T-cell (primary cell): Measurements from ENCODE around the gene PCBP1. TPM values are rescaled to one million over a fixed set of nuclear protein-coding genes. Genes with fewer than 3 reads are reported as not detected.
"Not testable (repeated sequence)": the region's sequence is repeated elsewhere in the genome, so short reads cannot be mapped to it uniquely, and the experiment has no call there.

ENCODE experiments used
- ATAC-seq, 4 experiments: fragments of 200-7000 bp in 3 of 4; fragments of 150-1000 bp in 1 of 4; cut with Tn5 transposase; replicated peaks in 1 of 4; 1 replicate in 3 of 4; 2 replicates in 1 of 4; pipeline ENCODE4 v1.10.0; 2021; ENCODE audit warnings: moderate library complexity in 3 of 4, mild to moderate bottlenecking in 2 of 4, moderate number of reproducible peaks in 1 of 4
- CTCF ChIA-PET, 2 donors: fragments of 300-600 bp; sonication (Branson Sonifier 250); formaldehyde crosslinking; loops; one replicate each; lab custom pipeline; 2022; ENCODE audit warnings: antibody characterized with exemption in 2 of 2; lab: Charles Lee
- POLR2A ChIA-PET, 2 donors: fragments of 300-600 bp; sonication (Branson Sonifier 250); formaldehyde crosslinking; loops; one replicate each; lab custom pipeline; 2022; ENCODE audit warnings: antibody characterized with exemption in 2 of 2; lab: Charles Lee
- DNase-seq, 35 experiments: peaks; one replicate each; pipeline versions ENCODE4 v3.0.0 to v3.0.0-alpha.2; 2013 to 2023
- H3K27ac ChIP-seq: one replicate; pipeline ENCODE4 v1.5.1; 2013; ENCODE audit warnings: low read length
- H3K27me3 ChIP-seq, 2 experiments: replicated peaks in 1 of 2; 1 replicate in 1 of 2; 2 replicates in 1 of 2; pipeline versions ENCODE4 v1.6.1 to v1.7.0; 2013; ENCODE audit warnings: low read length in 1 of 2, mixed read lengths in 1 of 2; ENCODE audit not compliant: control insufficient read depth in 2 of 2, insufficient read depth in 2 of 2; ENCODE audit errors: extremely low read depth in 1 of 2
- H3K36me3 ChIP-seq, 2 donors: 1 replicate in 1 of 2; 2 replicates in 1 of 2; pipeline versions ENCODE4 v1.6.1 to v1.7.0; 2013; ENCODE audit warnings: low read length in 1 of 2; ENCODE audit not compliant: control insufficient read depth in 2 of 2, insufficient read depth in 1 of 2; ENCODE audit errors: extremely low read depth in 1 of 2
- H3K4me1 ChIP-seq, 2 experiments: 1 replicate in 1 of 2; 2 replicates in 1 of 2; pipeline versions ENCODE4 v1.6.1 to v1.7.0; 2013; ENCODE audit warnings: low read length in 2 of 2, mixed read lengths in 1 of 2; ENCODE audit not compliant: insufficient read depth in 2 of 2, control insufficient read depth in 1 of 2; ENCODE audit errors: extremely low read depth in 1 of 2
- H3K4me3 ChIP-seq, 2 donors: 1 replicate in 1 of 2; 2 replicates in 1 of 2; pipeline versions ENCODE4 v1.5.1 to v1.7.0; 2013; ENCODE audit warnings: mild to moderate bottlenecking in 2 of 2, low read length in 1 of 2, moderate library complexity in 1 of 2; ENCODE audit not compliant: control insufficient read depth in 1 of 2; ENCODE audit errors: extremely low read depth in 1 of 2
- H3K9me3 ChIP-seq: 2 replicates; pipeline ENCODE4 v1.7.0; 2013
- H3K27ac Mint-ChIP-seq, 2 donors: one replicate each; pipeline ENCODE4 v1.8.0; 2020 to 2021; ENCODE audit warnings: mild to moderate bottlenecking in 2 of 2, mixed read lengths in 2 of 2
- H3K27me3 Mint-ChIP-seq, 2 donors: one replicate each; pipeline ENCODE4 v1.8.0; 2021 to 2022; ENCODE audit warnings: mixed read lengths in 2 of 2
- H3K36me3 Mint-ChIP-seq: one replicate; pipeline ENCODE4 v1.8.0; 2021; ENCODE audit warnings: mixed read lengths
- H3K4me1 Mint-ChIP-seq, 3 donors: one replicate each; pipeline ENCODE4 v1.8.0; 2020 to 2022; ENCODE audit warnings: mixed read lengths in 3 of 3, mild to moderate bottlenecking in 1 of 3
- H3K4me3 Mint-ChIP-seq, 3 donors: one replicate each; pipeline ENCODE4 v1.8.0; 2020 to 2022; ENCODE audit warnings: mild to moderate bottlenecking in 3 of 3, mixed read lengths in 3 of 3, moderate library complexity in 3 of 3
- H3K9me3 Mint-ChIP-seq, 3 donors: one replicate each; pipeline ENCODE4 v1.8.0; 2020 to 2022; ENCODE audit warnings: mixed read lengths in 3 of 3
- WGBS: methylation state at CpG from one replicate; pipeline ENCODE4 v1.1.5; 2013; ENCODE audit warnings: missing lambda C conversion rate; ENCODE audit not compliant: insufficient coverage; 5-methylcytosine and 5-hydroxymethylcytosine counted together
- total RNA-seq, 35 experiments: library from RNA in 6 of 35; stranded (reverse) in 6 of 35; fragments of 120-200 nt in 1 of 35; gene quantifications; one replicate each; pipeline versions ENCODE4 v1.2.1 to v1.2.4 and lab custom pipeline; 2013 to 2026

Gene PCBP1
- total RNA-seq, 5 donors from 2014 or later (not counting 1 experiment from before 2014, with no cell fraction given): 303 to 431 (median 386) TPM

DNA sequence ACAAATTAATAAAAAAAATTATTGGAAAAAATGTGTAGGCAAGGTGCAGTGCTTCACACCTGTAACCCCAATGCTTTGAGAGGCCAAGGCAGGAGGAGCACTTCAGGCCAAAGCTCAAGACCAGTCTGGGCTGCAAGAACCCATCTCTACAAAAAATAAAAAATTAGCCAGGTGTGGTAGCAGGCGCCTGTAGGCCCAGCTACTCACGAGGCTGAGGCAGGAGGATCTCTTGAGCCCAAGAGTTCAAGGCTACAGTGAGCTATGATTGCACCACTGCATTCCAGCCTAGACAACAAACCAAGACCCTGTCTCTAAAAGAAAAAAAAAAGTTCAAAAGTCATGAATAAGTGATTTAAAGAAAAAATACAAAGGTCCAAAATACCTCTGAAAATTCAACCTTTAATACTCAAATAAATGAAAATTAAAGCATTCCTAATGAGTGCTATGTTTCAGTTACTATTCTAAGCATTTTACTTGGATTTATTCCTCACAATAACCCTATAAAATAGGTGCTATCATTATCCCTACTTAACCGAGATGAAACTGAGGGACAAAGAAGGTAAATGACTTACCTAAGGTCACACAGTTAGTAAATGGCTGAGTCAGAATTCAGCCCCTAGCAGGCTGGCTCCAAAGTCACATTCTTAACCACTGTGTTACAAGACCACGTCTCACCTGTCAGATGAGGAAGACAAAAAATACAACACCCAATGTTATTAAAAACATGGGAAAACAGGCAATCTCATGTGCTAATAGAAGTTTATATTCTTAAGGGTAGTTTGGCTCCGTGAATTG lies 36.4 kb upstream of the PCBP1 start:
- Mint-ChIP-seq H3K36me3 (peaks cover 57% of the 10 kb centered on the region), H3K27ac (peak overlapping the region in 1 of 2 donors; percentile 19), H3K27me3 (no peaks in the 10 kb centered on the region), H3K9me3 (no peaks in the 10 kb centered on the region), H3K4me1 (peaks cover 0 to 11% (median 4%) of the 10 kb centered on the region in 3 donors), H3K4me3 (no peak overlapping the region)
- DNase-seq: no peak
- Histone ChIP-seq H3K36me3 (peaks cover 5 to 71% of the 10 kb centered on the region in 2 donors), H3K27ac (no peak overlapping the region), H3K4me3 (no peak overlapping the region), H3K27me3 (no peaks in the 10 kb centered on the region), H3K4me1 (no peaks in the 10 kb centered on the region), H3K9me3 (no peaks in the 10 kb centered on the region)
- ChIA-PET POLR2A (no interaction called here), CTCF (no interaction called here)
- no CpG with 5 or more reads among the region's 5 CpGs for WGBS
- ATAC-seq: no peak

DNA sequence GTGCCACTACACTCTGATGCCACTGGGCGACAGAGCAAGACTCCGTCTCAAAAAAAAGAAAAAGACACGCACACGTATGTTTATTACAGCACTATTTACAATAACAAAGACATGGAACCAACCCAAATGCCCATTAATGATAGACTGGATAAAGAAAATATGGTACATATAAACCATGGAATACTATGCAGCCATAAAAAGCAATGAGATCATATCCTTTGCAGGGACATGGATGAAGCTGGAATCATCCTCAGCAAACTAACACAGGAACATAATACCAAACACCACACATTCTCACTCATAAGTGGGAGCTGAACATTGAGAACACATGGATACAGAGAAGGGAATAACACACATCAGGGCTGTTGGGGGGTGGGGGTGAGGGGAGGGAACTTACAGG lies 32.0 kb upstream of the PCBP1 start:
- H3K27me3 Mint-ChIP-seq, H3K4me3 Mint-ChIP-seq, H3K9me3 Mint-ChIP-seq, H3K4me1 ChIP-seq, H3K4me1 Mint-ChIP-seq, H3K27ac ChIP-seq, DNase-seq, H3K4me3 ChIP-seq, H3K27ac Mint-ChIP-seq, H3K9me3 ChIP-seq, ATAC-seq, H3K27me3 ChIP-seq, POLR2A ChIA-PET: not testable (repeated sequence)
- CTCF ChIA-PET: interaction anchor here in 1 of 2 donors (0.5 kb wide), 1 partner anchor 11 kb away, joined by 4 read pairs; no protein-coding TSS in a partner anchor
- WGBS: no CpG with 5 or more reads among the region's 4 CpGs
- peaks cover 3 to 57% of the 10 kb centered on the region in 2 donors for H3K36me3 ChIP-seq
- H3K36me3 Mint-ChIP-seq: peaks cover 40% of the 10 kb centered on the region

GRCh38 chr2:70061317-70061716 lies 26.0 kb upstream of the PCBP1 start:
- H3K36me3 ChIP-seq: peaks cover 15 to 46% of the 10 kb centered on the region in 2 donors
- ChIA-PET POLR2A (no interaction called here), CTCF (interaction anchor here (1.0 to 1.4 kb wide), 2 partner anchors 10 to 21 kb away, joined by 3 to 4 read pairs; no protein-coding TSS in a partner anchor)
- H3K9me3 ChIP-seq: no peaks in the 10 kb centered on the region
- no peak for DNase-seq
- Mint-ChIP-seq H3K36me3 (peaks cover 35% of the 10 kb centered on the region), H3K4me1 (peaks cover 11 to 12% (median 11%) of the 10 kb centered on the region in 3 donors), H3K4me3 (no peak overlapping the region), H3K27ac (no peak overlapping the region), H3K9me3 (no peaks in the 10 kb centered on the region), H3K27me3 (no peaks in the 10 kb centered on the region)
- H3K27ac ChIP-seq: no peak overlapping the region
- H3K4me1 ChIP-seq: no peaks in the 10 kb centered on the region
- no peak overlapping the region for H3K4me3 ChIP-seq
- H3K27me3 ChIP-seq: no peaks in the 10 kb centered on the region
- 100% methylated on average over 1 of the region's 2 CpGs for WGBS
- ATAC-seq: no peak

DNA sequence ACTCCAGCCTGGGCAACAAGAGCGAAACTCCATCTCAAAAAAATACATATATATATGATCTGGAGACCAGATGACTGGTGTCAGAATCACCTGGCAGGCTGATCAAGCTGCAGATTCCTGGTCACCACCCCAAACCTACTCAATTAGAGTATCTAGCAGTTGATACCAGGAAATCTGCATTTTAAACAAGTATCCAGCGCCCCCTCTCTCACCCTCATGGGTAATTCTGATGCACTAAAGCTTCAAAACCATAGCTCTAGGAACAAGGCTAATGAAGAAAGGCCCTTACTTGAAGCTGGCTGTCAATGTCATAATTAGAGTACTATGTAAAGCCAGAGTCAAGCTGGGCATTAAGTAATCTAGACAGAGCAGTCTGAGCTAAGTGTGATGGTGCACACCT lies 25.0 kb upstream of the PCBP1 start:
- H3K27me3 ChIP-seq: no peaks in the 10 kb centered on the region
- H3K27ac ChIP-seq: no peak overlapping the region
- H3K9me3 ChIP-seq: no peaks in the 10 kb centered on the region
- CTCF ChIA-PET: interaction anchor here (1.0 to 1.4 kb wide), 2 partner anchors 9 to 20 kb away, joined by 3 to 4 read pairs; no protein-coding TSS in a partner anchor
- peaks cover 43% of the 10 kb centered on the region for H3K36me3 Mint-ChIP-seq
- no CpG with 5 or more reads among the region's 2 CpGs for WGBS
- peaks cover 19 to 20% (median 19%) of the 10 kb centered on the region in 3 donors for H3K4me1 Mint-ChIP-seq
- no peaks in the 10 kb centered on the region for H3K27me3 Mint-ChIP-seq
- no peak for ATAC-seq
- H3K27ac Mint-ChIP-seq: peak overlapping the region in 1 of 2 donors; percentile 34
- POLR2A ChIA-PET: no interaction called here
- no peak overlapping the region for H3K4me3 Mint-ChIP-seq
- no peak for DNase-seq
- no peak overlapping the region for H3K4me3 ChIP-seq
- H3K9me3 Mint-ChIP-seq: no peaks in the 10 kb centered on the region
- H3K4me1 ChIP-seq: peaks cover 0 to 2% of the 10 kb centered on the region in 2 experiments
- peaks cover 15 to 49% of the 10 kb centered on the region in 2 donors for H3K36me3 ChIP-seq

DNA sequence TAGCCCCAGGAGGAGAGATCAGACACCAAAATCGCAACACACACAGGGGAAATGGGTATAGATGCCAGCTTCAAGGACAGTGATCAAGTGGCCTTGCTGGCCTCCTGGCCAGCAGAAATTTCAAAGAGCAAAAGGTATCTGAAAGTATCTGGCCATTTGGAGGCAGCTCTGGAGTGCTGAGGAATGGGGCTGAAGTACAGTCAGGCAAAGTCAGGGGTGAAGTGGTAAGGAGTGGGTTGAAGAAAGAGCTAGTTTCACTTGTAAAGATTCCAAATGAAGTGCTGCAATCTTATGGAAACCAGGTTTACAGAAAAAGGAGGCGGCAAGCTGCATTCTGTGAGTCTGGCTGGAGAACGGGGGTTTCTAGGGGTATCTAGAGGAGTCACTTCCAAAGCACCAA lies 19.2 kb upstream of the PCBP1 start:
- Mint-ChIP-seq H3K9me3 (no peaks in the 10 kb centered on the region), H3K4me3 (peak overlapping the region; percentile 43 to 56 (median 47)), H3K4me1 (peaks cover 51 to 58% (median 55%) of the 10 kb centered on the region in 3 donors), H3K27ac (peak overlapping the region; percentile 95 to 97), H3K36me3 (peaks cover 34% of the 10 kb centered on the region), H3K27me3 (no peaks in the 10 kb centered on the region)
- CTCF ChIA-PET: interaction anchor here in 1 of 2 donors (1.0 to 2.8 kb wide), 8 partner anchors 20 to 234 kb away, joined by 4 to 21 read pairs (median 6); partner anchors contain the start of genes FAM136A, MXD1 and SNRNP27
- DNase-seq (no peak), ATAC-seq (no peak)
- H3K4me1 ChIP-seq: peaks cover 24 to 35% of the 10 kb centered on the region in 2 experiments
- no peaks in the 10 kb centered on the region for H3K27me3 ChIP-seq
- H3K4me3 ChIP-seq: no peak overlapping the region
- WGBS: 86% methylated on average over 2 of the region's 3 CpGs
- POLR2A ChIA-PET: interaction anchor here (0.5 to 1.7 kb wide), 7 partner anchors 17 to 591 kb away, joined by 4 to 20 read pairs (median 8); partner anchors contain the start of genes MXD1 (in 1 of the 2) and SNRNP27 (in 1 of the 2)
- peak overlapping the region; percentile 95 for H3K27ac ChIP-seq
- H3K36me3 ChIP-seq: peaks cover under 1 to 30% of the 10 kb centered on the region in 2 donors
- H3K9me3 ChIP-seq: no peaks in the 10 kb centered on the region

GRCh38 chr2:70069049-70069448 lies 18.2 kb upstream of the PCBP1 start:
- ChIA-PET CTCF (interaction anchor here in 1 of 2 donors (0.9 to 2.8 kb wide), 13 partner anchors 9 to 233 kb away, joined by 3 to 51 read pairs (median 4); partner anchors contain the start of genes FAM136A, MXD1, SNRNP27 and SNRPG), POLR2A (interaction anchor here (0.5 to 1.7 kb wide), 9 partner anchors 9 to 485 kb away, joined by 4 to 20 read pairs (median 8); partner anchors contain the start of genes MXD1 (in 1 of the 2) and SNRNP27 (in 1 of the 2))
- Mint-ChIP-seq H3K4me1 (peaks cover 47 to 60% (median 57%) of the 10 kb centered on the region in 3 donors), H3K9me3 (no peaks in the 10 kb centered on the region), H3K36me3 (peaks cover 31% of the 10 kb centered on the region), H3K27ac (peak overlapping the region; percentile 95 to 97), H3K4me3 (peak overlapping the region; percentile 31 to 56 (median 52)), H3K27me3 (no peaks in the 10 kb centered on the region)
- Histone ChIP-seq H3K4me1 (peaks cover 24 to 41% of the 10 kb centered on the region in 2 experiments), H3K4me3 (no peak overlapping the region), H3K27ac (peak overlapping the region; percentile 95), H3K27me3 (no peaks in the 10 kb centered on the region), H3K36me3 (peaks cover 0 to 27% of the 10 kb centered on the region in 2 donors), H3K9me3 (no peaks in the 10 kb centered on the region)
- ATAC-seq: peak; percentile 84 to 90 (median 86)
- peak; percentile 27 to 91 (median 59) for DNase-seq
- WGBS: 8% methylated on average over 2 of the region's 3 CpGs
